Effector memory CD4-positive, alpha-beta T cell (primary cell): ENCODE measurements around the gene SYNPR.

Experiments
- DNase-seq, 3 donors: peaks; one replicate each; pipeline ENCODE4 v3.0.0-alpha.2; 2020
- H3K27ac ChIP-seq: 2 replicates; pipeline ENCODE4 v1.7.0; 2013; ENCODE audit warnings: mild to moderate bottlenecking, low read length, moderate library complexity; ENCODE audit not compliant: insufficient read depth, poor library complexity, severe bottlenecking
- H3K27me3 ChIP-seq: replicated peaks from 2 replicates; pipeline ENCODE4 v1.7.0; 2013; ENCODE audit warnings: mild to moderate bottlenecking, low read length; ENCODE audit not compliant: insufficient read depth, control insufficient read depth, poor library complexity, severe bottlenecking
- H3K36me3 ChIP-seq: 2 replicates; pipeline ENCODE4 v1.7.0; 2013; ENCODE audit warnings: mild to moderate bottlenecking, low read length, moderate library complexity; ENCODE audit not compliant: control insufficient read depth, insufficient read depth
- H3K4me1 ChIP-seq: 2 replicates; pipeline ENCODE4 v1.7.0; 2013; ENCODE audit warnings: low read length, mild to moderate bottlenecking; ENCODE audit not compliant: control insufficient read depth, insufficient read depth, poor library complexity, severe bottlenecking
- H3K4me3 ChIP-seq: 2 replicates; pipeline ENCODE4 v1.7.0; 2013; ENCODE audit warnings: low read length, low read depth, mild to moderate bottlenecking; ENCODE audit not compliant: insufficient read depth, poor library complexity, severe bottlenecking
- H3K9me3 ChIP-seq: 2 replicates; pipeline ENCODE4 v1.7.0; 2013; ENCODE audit warnings: mild to moderate bottlenecking, low read length, moderate library complexity; ENCODE audit not compliant: control insufficient read depth
- total RNA-seq, 3 donors: gene quantifications; one replicate each; lab custom pipeline; 2026; lab: John Stamatoyannopoulos, UW

The SYNPR gene
- 0 reads per million in 3 donors for total RNA-seq

GRCh38 chr3:63278171-63279004 lies at the start of gene SYNPR:
Gene SYNPR, plus strand, starts transcription at chr3:63278308.
- no peak for DNase-seq
- H3K36me3 ChIP-seq = no peaks in the 10 kb centered on the region
- no peaks in the 10 kb centered on the region for H3K9me3 ChIP-seq
- no peaks in the 10 kb centered on the region for H3K4me1 ChIP-seq
- H3K27me3 ChIP-seq = peaks cover 10% of the 10 kb centered on the region
- no peak within 1 kb of the TSS for H3K4me3 ChIP-seq
- H3K27ac ChIP-seq = no peak within 1 kb of the TSS

- Histone ChIP-seq H3K4me1 (no peaks in the 10 kb centered on the region), H3K36me3 (no peaks in the 10 kb centered on the region), H3K27me3 (no peaks in the 10 kb centered on the region), H3K4me3 (no peak overlapping the region), H3K27ac (no peak overlapping the region), H3K9me3 (no peaks in the 10 kb centered on the region)
- no peak for DNase-seq
Measured at GRCh38 chr3:63228677-63229076, 49.4 kb upstream of the SYNPR start.

GRCh38 chr3:63230146-63230545 lies 48.0 kb upstream of the SYNPR start:
- Histone ChIP-seq H3K4me3 (no peak overlapping the region), H3K27me3 (no peaks in the 10 kb centered on the region), H3K4me1 (no peaks in the 10 kb centered on the region), H3K27ac (no peak overlapping the region), H3K36me3 (no peaks in the 10 kb centered on the region), H3K9me3 (no peaks in the 10 kb centered on the region)
- DNase-seq = no peak

- Histone ChIP-seq H3K27me3 (no peaks in the 10 kb centered on the region), H3K4me1 (no peaks in the 10 kb centered on the region), H3K4me3 (no peak overlapping the region), H3K9me3 (no peaks in the 10 kb centered on the region), H3K36me3 (no peaks in the 10 kb centered on the region), H3K27ac (no peak overlapping the region)
- no peak for DNase-seq
Measured at GRCh38 chr3:63231643-63232042, 46.5 kb upstream of the SYNPR start.

- no peak for DNase-seq
- Histone ChIP-seq H3K9me3 (no peaks in the 10 kb centered on the region), H3K27ac (no peak overlapping the region)
Measured at GRCh38 chr3:63232764-63233396, 45.2 kb upstream of the SYNPR start.

GRCh38 chr3:63240381-63240902 lies 37.7 kb upstream of the SYNPR start:
- no peaks in the 10 kb centered on the region for H3K36me3 ChIP-seq
- H3K4me3 ChIP-seq = no peak overlapping the region
- no peaks in the 10 kb centered on the region for H3K27me3 ChIP-seq
- DNase-seq = no peak
- no peaks in the 10 kb centered on the region for H3K4me1 ChIP-seq
- no peak overlapping the region for H3K27ac ChIP-seq
- no peaks in the 10 kb centered on the region for H3K9me3 ChIP-seq

More at GRCh38 chr3:63232764-63233396, 45.2 kb upstream of the SYNPR start:
- Histone ChIP-seq H3K4me1 (no peaks in the 10 kb centered on the region), H3K36me3 (no peaks in the 10 kb centered on the region), H3K4me3 (no peak overlapping the region), H3K27me3 (no peaks in the 10 kb centered on the region)

GRCh38 chr3:63242124-63242523 lies 36.0 kb upstream of the SYNPR start:
- H3K9me3 ChIP-seq = no peaks in the 10 kb centered on the region
- no peaks in the 10 kb centered on the region for H3K36me3 ChIP-seq
- no peak overlapping the region for H3K27ac ChIP-seq
- no peak for DNase-seq
- H3K4me3 ChIP-seq = no peak overlapping the region
- H3K4me1 ChIP-seq = no peaks in the 10 kb centered on the region
- H3K27me3 ChIP-seq = no peaks in the 10 kb centered on the region

GRCh38 chr3:63244486-63244885 lies 33.6 kb upstream of the SYNPR start:
- Histone ChIP-seq H3K36me3 (no peaks in the 10 kb centered on the region), H3K27me3 (no peaks in the 10 kb centered on the region), H3K4me1 (no peaks in the 10 kb centered on the region), H3K4me3 (no peak overlapping the region), H3K9me3 (no peaks in the 10 kb centered on the region), H3K27ac (no peak overlapping the region)
- DNase-seq = no peak

- H3K27me3 ChIP-seq = no peaks in the 10 kb centered on the region
- no peaks in the 10 kb centered on the region for H3K4me1 ChIP-seq
- H3K9me3 ChIP-seq = no peaks in the 10 kb centered on the region
- H3K27ac ChIP-seq = no peak overlapping the region
- no peak for DNase-seq
- no peaks in the 10 kb centered on the region for H3K36me3 ChIP-seq
- H3K4me3 ChIP-seq = no peak overlapping the region
Measured at GRCh38 chr3:63245726-63246241, 32.3 kb upstream of the SYNPR start.

- no peak for DNase-seq
- H3K36me3 ChIP-seq = no peaks in the 10 kb centered on the region
- H3K9me3 ChIP-seq = no peaks in the 10 kb centered on the region
- no peak overlapping the region for H3K27ac ChIP-seq
- H3K4me3 ChIP-seq = no peak overlapping the region
- no peaks in the 10 kb centered on the region for H3K4me1 ChIP-seq
- H3K27me3 ChIP-seq = no peaks in the 10 kb centered on the region
Measured at GRCh38 chr3:63248015-63248414, 30.1 kb upstream of the SYNPR start.
